Activated CD4-positive, alpha-beta memory T cell treated with anti-CD3 and anti-CD28 coated beads, Interleukin-2, amount 10 ng/mL, durations not matched to agents 7 days and 5 days (primary cell): ENCODE results near the gene C22orf39. TPM values are rescaled to one million over a fixed set of nuclear protein-coding genes. Genes with fewer than 3 reads are reported as not detected.

Experiments
- CTCF ChIA-PET: fragments of 350-600 bp; sonication (Branson Sonifier 250); formaldehyde crosslinking; loops from one replicate; lab custom pipeline; 2021; ENCODE audit warnings: antibody characterized with exemption, inconsistent platforms; lab: Charles Lee
- POLR2A ChIA-PET: fragments of 350-600 bp; sonication (Branson Sonifier 250); formaldehyde crosslinking; loops from one replicate; lab custom pipeline; 2021; ENCODE audit warnings: antibody characterized with exemption; lab: Charles Lee
- DNase-seq: peaks from one replicate; pipeline ENCODE4 v3.0.0-alpha.2; 2020
- H3K27ac Mint-ChIP-seq: one replicate; pipeline ENCODE4 v1.8.0; 2021; ENCODE audit warnings: mild to moderate bottlenecking, mixed read lengths
- H3K27me3 Mint-ChIP-seq: one replicate; pipeline ENCODE4 v1.8.0; 2021; ENCODE audit warnings: mixed read lengths
- H3K36me3 Mint-ChIP-seq: one replicate; pipeline ENCODE4 v1.8.0; 2021; ENCODE audit warnings: low read depth, mixed read lengths
- H3K4me1 Mint-ChIP-seq: one replicate; pipeline ENCODE4 v1.8.0; 2021; ENCODE audit warnings: mixed read lengths
- H3K4me3 Mint-ChIP-seq: one replicate; pipeline ENCODE4 v1.8.0; 2021; ENCODE audit warnings: mild to moderate bottlenecking, mixed read lengths
- H3K9me3 Mint-ChIP-seq: one replicate; pipeline ENCODE4 v1.8.0; 2021; ENCODE audit warnings: mixed read lengths
- total RNA-seq, 2 experiments: library from RNA; stranded (reverse); gene quantifications; one replicate each; pipeline ENCODE4 v1.2.3, GENCODE V29; 2021

C22orf39 gene
- total RNA-seq, 2 experiments from 2014 or later = 31.8 to 32.9 TPM

- peak overlapping the region; percentile 56 for H3K27ac Mint-ChIP-seq
- H3K9me3 Mint-ChIP-seq = no peaks in the 10 kb centered on the region
- POLR2A ChIA-PET = interaction anchor here (1.3 to 7.0 kb wide), 4 partner anchors 12 to 66 kb away, joined by 3 to 113 read pairs (median 32); partner anchors contain the start of genes C22orf39, CDC45 and UFD1
- H3K4me1 Mint-ChIP-seq = peaks cover 29% of the 10 kb centered on the region
- peak overlapping the region; percentile 24 for H3K4me3 Mint-ChIP-seq
- DNase-seq = no peak
- CTCF ChIA-PET = no interaction called here
- H3K27me3 Mint-ChIP-seq = no peaks in the 10 kb centered on the region
- H3K36me3 Mint-ChIP-seq = peaks cover 30% of the 10 kb centered on the region
Measured at GRCh38 chr22:19434401-19434800, 13.1 kb downstream of the C22orf39 start.

GRCh38 chr22:19432133-19432851 is 15.2 kb downstream of the C22orf39 start, which contains the start of gene MRPL40:
Gene MRPL40 (plus strand): TSS chr22:19432545. CDS start chr22:19432555, 10 bp downstream.
- no peaks in the 10 kb centered on the region for H3K27me3 Mint-ChIP-seq
- ChIA-PET POLR2A (interaction anchor here (0.7 to 7.0 kb wide), 14 partner anchors 10 to 287 kb away, joined by 3 to 113 read pairs (median 4); partner anchors contain the start of genes C22orf39, CDC45, CLTCL1 and UFD1), CTCF (interaction anchor here (0.7 to 2.7 kb wide), 4 partner anchors 11 to 197 kb away, joined by 3 to 6 read pairs (median 4); no protein-coding TSS in a partner anchor)
- peaks cover 45% of the 10 kb centered on the region for H3K4me1 Mint-ChIP-seq
- H3K36me3 Mint-ChIP-seq = peaks cover 38% of the 10 kb centered on the region
- no peaks in the 10 kb centered on the region for H3K9me3 Mint-ChIP-seq
- peak within 1 kb of the TSS; percentile 96 for H3K27ac Mint-ChIP-seq
- H3K4me3 Mint-ChIP-seq = peak within 1 kb of the TSS; percentile 91
- peak; percentile 90 for DNase-seq

DNA sequence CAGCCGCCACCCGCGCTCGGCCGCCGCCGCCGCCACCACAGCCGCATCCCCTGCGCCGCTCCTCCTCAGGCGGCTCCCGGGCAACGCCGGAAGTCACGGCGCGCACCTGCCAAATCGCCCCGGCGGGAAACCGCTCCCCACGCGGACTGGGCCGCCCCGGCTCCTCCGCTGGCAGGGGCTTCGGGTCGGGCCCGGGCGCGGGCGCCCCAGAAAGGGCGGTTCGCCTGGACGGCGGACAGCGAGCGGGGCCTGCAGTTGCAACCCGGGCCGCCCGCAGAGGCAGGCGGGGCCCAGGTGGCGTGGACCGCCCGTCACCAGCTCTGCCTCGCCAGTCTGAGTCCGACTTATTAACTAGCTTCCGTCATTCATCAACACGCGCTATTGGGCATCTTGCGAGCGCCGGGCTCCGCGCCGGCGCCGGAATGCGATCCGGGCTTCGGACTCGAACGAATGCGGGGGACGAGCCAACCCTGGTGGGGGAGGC is 15.8 kb downstream of the C22orf39 start, which contains the start of gene HIRA:
TSS of gene HIRA (minus strand) at position 85 of the 484 bp plus-strand sequence. CDS start 257 bp downstream, outside the sequence.
- H3K36me3 Mint-ChIP-seq = peaks cover 43% of the 10 kb centered on the region
- ChIA-PET CTCF (interaction anchor here (0.7 to 2.7 kb wide), 3 partner anchors 11 to 46 kb away, joined by 4 to 6 read pairs (median 5); no protein-coding TSS in a partner anchor), POLR2A (interaction anchor here (0.6 to 7.0 kb wide), 15 partner anchors 10 to 1715 kb away, joined by 3 to 113 read pairs (median 4); partner anchors contain the start of genes C22orf39, CDC45, CLTCL1 and UFD1)
- peak within 1 kb of the TSS; percentile 96 for H3K27ac Mint-ChIP-seq
- H3K4me3 Mint-ChIP-seq = peak within 1 kb of the TSS; percentile 91
- DNase-seq = peak; percentile 88
- H3K9me3 Mint-ChIP-seq = no peaks in the 10 kb centered on the region
- peaks cover 51% of the 10 kb centered on the region for H3K4me1 Mint-ChIP-seq
- H3K27me3 Mint-ChIP-seq = no peaks in the 10 kb centered on the region

- H3K4me3 Mint-ChIP-seq = peak overlapping the region; percentile 89
- no peaks in the 10 kb centered on the region for H3K9me3 Mint-ChIP-seq
- no peaks in the 10 kb centered on the region for H3K27me3 Mint-ChIP-seq
- H3K4me1 Mint-ChIP-seq = peaks cover 57% of the 10 kb centered on the region
- H3K27ac Mint-ChIP-seq = peak overlapping the region; percentile 96
- DNase-seq = peak; percentile 41
- H3K36me3 Mint-ChIP-seq = peaks cover 48% of the 10 kb centered on the region
- ChIA-PET CTCF (interaction anchor here (1.1 to 2.7 kb wide), 3 partner anchors 10 to 47 kb away, joined by 3 to 6 read pairs (median 5); partner anchors contain the start of gene C22orf39), POLR2A (interaction anchor here (0.6 to 7.0 kb wide), 14 partner anchors 10 to 1714 kb away, joined by 3 to 113 read pairs (median 5); partner anchors contain the start of genes C22orf39, CDC45, CLTCL1 and ESS2)
Measured at GRCh38 chr22:19430890-19431541, 16.5 kb downstream of the C22orf39 start.

DNA sequence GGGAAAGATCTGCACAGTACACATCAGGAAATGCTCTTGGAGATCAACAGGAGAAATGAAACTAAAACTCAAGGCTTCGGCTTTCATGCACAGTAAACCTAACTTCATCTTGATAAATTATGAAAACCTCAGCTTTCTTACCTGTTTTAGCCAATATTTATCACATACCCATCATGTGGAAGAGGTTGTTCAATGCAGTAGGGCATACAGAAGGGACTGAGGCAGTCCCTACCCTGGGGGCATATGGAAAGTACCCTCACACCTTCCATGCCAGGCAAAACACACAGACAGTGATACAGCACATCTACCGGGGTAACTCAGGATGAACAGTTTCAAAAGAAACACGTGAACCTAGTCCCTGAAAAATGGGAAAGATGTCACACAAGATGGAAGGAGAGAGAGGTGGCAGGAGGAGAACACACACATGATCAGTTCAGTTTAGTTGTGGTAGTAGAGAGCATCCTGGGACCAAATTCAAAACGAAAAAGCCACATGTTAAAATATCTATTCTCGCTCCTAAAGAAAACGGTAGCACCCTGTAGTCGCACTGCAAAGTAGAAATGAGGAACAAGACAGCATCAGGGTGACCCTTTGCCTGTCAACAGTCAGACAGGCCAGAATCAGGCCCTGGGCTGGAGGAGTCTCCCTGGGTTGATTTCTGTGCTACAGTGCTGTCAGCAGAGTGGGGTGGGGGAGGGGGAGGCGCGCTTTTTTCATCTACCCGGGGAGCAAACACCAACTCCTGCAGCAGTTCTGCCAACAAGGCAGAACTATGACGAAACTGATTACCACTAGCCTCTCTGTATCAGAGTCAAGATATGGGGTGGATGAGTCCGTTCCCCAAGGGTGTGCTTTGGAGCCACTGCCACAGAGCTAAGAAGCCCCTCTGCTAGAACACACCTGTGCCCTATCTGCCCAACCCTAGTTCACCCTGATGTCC is 17.3 kb downstream of the C22orf39 start:
- ChIA-PET CTCF (interaction anchor here (1.1 kb wide), 1 partner anchor 17 kb away, joined by 3 read pairs; the partner anchor contains the start of gene C22orf39), POLR2A (interaction anchor here (0.6 to 7.0 kb wide), 7 partner anchors 8 to 286 kb away, joined by 3 to 113 read pairs (median 5); partner anchors contain the start of genes C22orf39, CDC45, ESS2 and UFD1)
- Mint-ChIP-seq H3K4me1 (peaks cover 59% of the 10 kb centered on the region), H3K36me3 (peaks cover 48% of the 10 kb centered on the region), H3K27ac (peak overlapping the region; percentile 96), H3K9me3 (no peaks in the 10 kb centered on the region), H3K27me3 (no peaks in the 10 kb centered on the region), H3K4me3 (peak overlapping the region; percentile 89)
- peak; percentile 66 for DNase-seq

DNA sequence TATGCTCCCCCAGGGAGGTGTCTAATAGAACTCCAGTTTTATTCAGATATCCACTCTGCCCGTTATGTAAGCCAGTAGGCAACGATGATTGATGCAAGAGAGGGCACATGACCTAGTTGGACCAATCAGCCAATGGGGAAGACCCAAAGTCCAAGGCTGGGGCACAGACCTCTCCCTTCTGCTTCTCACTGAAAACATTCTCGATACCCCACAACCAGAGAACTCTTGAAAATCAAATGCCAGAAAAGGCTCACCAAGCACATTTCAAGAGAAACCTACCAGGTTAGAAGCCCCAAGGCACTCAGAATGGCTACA is 23.4 kb downstream of the C22orf39 start:
- Mint-ChIP-seq H3K36me3 (peaks cover 42% of the 10 kb centered on the region), H3K27ac (no peak overlapping the region), H3K27me3 (no peaks in the 10 kb centered on the region), H3K9me3 (no peaks in the 10 kb centered on the region), H3K4me3 (no peak overlapping the region), H3K4me1 (peaks cover 86% of the 10 kb centered on the region)
- no peak for DNase-seq
- ChIA-PET CTCF (no interaction called here), POLR2A (interaction anchor here (0.6 to 1.0 kb wide), 4 partner anchors 11 to 53 kb away, joined by 3 read pairs; no protein-coding TSS in a partner anchor)

DNA sequence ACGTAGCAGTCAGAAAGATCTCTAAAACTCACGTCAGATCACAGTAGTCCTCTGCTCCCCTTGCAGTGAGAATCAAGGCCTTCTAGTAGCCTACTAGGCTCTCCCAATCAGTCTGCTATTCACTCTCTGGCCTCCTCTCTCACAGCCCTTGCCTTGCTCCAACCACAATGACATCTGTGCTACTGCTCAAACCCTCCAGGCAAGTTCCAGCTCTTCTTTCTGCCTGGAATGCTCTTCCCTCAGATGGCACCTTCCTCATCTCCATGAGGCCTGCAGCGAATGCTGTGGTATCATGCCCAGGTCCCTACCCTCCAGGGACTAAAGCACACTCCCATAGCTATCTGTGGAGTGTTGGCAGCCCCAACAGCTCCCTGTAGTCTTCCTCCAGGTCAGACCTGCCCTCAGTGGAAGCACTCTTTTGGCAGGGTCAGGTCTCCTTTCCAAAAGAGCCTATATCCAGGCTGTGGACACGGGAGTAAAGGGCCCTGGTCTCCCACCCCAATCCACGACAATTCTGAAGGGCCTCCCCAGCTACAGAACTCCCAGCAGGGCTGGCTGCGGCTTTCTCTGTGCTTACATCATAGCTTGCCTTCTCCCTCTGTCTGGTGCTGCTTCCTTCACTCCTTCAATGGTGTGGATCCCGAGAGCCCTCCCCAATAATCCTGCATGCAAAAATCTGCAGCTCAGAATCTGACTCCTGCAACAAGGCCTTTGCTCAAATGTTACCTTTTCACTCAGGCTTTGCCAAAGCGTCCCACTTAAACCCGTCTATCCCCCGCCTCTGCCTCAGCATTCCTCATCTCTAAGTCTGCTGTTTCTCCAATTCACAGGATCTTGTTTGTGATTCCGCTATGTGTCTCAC is 24.8 kb downstream of the C22orf39 start:
- Mint-ChIP-seq H3K9me3 (no peaks in the 10 kb centered on the region), H3K4me3 (no peak overlapping the region)
- POLR2A ChIA-PET = interaction anchor here (0.9 to 4.7 kb wide), 3 partner anchors 9 to 24 kb away, joined by 3 to 82 read pairs (median 3); partner anchors contain the start of genes HIRA and MRPL40

DNA sequence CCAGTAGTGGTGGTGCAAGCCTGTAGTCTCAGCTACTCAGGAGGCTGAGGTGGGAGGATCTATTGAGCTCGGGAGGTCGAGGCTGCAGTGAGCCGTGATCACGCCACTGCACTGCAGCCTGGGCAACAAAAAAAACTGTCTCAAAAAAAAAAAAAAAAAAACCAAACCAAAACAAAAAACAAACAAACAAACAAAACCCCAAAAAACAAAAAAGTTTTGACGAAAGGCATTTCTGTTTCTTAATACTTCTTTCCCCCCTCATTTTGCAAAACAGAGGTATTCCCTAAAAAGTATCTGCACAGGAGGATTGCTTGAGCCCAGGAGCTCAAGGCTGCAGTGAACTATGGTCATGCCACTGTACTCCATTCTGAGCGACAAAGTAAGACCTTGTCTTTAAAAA is 27.2 kb downstream of the C22orf39 start:
- H3K4me3 Mint-ChIP-seq = no peak overlapping the region
- peaks cover 30% of the 10 kb centered on the region for H3K36me3 Mint-ChIP-seq
- no peaks in the 10 kb centered on the region for H3K9me3 Mint-ChIP-seq
- no peaks in the 10 kb centered on the region for H3K27me3 Mint-ChIP-seq
- DNase-seq = no peak
- ChIA-PET CTCF (interaction anchor here (1.4 to 2.6 kb wide), 3 partner anchors 11 to 209 kb away, joined by 4 to 8 read pairs (median 5); partner anchors contain the start of genes HIRA and MRPL40), POLR2A (interaction anchor here (0.7 to 4.7 kb wide), 11 partner anchors 9 to 276 kb away, joined by 3 to 82 read pairs (median 4); partner anchors contain the start of genes C22orf39, CDC45, ESS2 and HIRA)
- peaks cover 77% of the 10 kb centered on the region for H3K4me1 Mint-ChIP-seq
- H3K27ac Mint-ChIP-seq = peak overlapping the region; percentile 87

More for the DNA sequence above, 24.8 kb downstream of the C22orf39 start:
- H3K36me3 Mint-ChIP-seq = peaks cover 40% of the 10 kb centered on the region
- peak overlapping the region; percentile 56 for H3K27ac Mint-ChIP-seq
- DNase-seq = no peak
- CTCF ChIA-PET = interaction anchor here (0.8 to 1.2 kb wide), 2 partner anchors 50 to 57 kb away, joined by 4 read pairs; partner anchors contain the start of gene CDC45
- H3K27me3 Mint-ChIP-seq = no peaks in the 10 kb centered on the region
- H3K4me1 Mint-ChIP-seq = peaks cover 87% of the 10 kb centered on the region

DNA sequence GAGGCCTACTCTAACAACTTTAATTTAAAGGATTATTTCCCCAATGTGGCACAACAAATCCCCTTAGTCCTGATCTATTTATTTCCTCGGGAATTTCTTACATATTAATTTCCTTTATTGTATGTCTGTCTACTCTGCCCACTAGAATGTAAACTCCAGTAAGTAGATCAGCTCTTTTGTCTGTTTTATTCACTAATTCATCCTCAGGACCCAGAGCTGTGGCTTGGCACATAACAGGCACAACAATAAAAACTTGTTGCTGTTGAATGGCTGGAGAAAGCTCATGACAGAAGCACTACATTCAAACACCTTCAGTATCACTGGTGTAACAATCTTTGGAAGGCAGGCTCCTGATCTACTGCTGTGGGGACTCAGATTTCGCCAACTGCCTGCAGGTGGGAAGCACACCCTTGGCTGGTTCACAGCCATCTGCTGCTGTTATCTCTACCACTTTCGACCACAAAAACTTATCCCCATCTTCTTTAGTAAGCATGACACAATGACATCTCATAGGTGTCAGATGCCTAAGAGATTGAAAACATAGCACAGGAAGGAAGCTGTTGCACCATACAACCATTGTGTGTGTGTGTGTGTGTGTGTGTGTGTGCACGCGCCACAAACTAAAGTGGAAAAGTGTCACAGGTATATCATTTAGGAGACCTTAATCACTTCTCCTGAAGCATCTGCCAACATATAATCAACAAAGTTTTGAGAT is 27.9 kb downstream of the C22orf39 start:
- H3K36me3 Mint-ChIP-seq = peaks cover 25% of the 10 kb centered on the region
- ChIA-PET POLR2A (interaction anchor here (0.9 to 4.7 kb wide), 9 partner anchors 9 to 275 kb away, joined by 3 to 82 read pairs (median 4); partner anchors contain the start of genes C22orf39, CDC45, ESS2 and HIRA), CTCF (interaction anchor here (1.6 to 2.6 kb wide), 2 partner anchors 13 to 210 kb away, joined by 4 to 8 read pairs; no protein-coding TSS in a partner anchor)
- peak; percentile 67 for DNase-seq
- H3K27me3 Mint-ChIP-seq = no peaks in the 10 kb centered on the region
- peaks cover 71% of the 10 kb centered on the region for H3K4me1 Mint-ChIP-seq
- peak overlapping the region; percentile 87 for H3K27ac Mint-ChIP-seq
- no peaks in the 10 kb centered on the region for H3K9me3 Mint-ChIP-seq
- peak overlapping the region; percentile 12 for H3K4me3 Mint-ChIP-seq

DNA sequence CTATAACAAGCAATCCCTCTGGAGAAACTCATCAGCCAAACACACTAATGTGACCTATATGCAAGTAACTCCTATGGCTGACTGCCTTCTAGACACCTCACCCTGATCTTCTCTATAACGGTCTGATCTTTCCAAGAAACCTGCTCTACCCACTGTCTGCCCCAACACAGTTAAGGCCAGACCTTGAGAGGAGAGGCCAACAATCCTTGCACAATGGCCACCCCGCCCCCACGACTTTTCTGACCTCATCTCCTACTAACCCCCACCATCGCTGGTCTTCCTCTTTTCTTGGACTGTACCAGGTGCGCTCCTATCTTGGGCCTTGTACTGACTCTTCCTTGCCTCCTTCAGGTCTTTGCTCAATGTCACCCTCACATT is 28.4 kb downstream of the C22orf39 start:
- CTCF ChIA-PET = interaction anchor here (2.6 kb wide), 1 partner anchor 211 kb away, joined by 8 read pairs; no protein-coding TSS in a partner anchor

More for the DNA sequence above, 28.4 kb downstream of the C22orf39 start:
- DNase-seq = peak; percentile 20
- peaks cover 25% of the 10 kb centered on the region for H3K36me3 Mint-ChIP-seq
- H3K27me3 Mint-ChIP-seq = no peaks in the 10 kb centered on the region
- peak overlapping the region; percentile 87 for H3K27ac Mint-ChIP-seq
- H3K4me1 Mint-ChIP-seq = peaks cover 68% of the 10 kb centered on the region
- no peaks in the 10 kb centered on the region for H3K9me3 Mint-ChIP-seq
- POLR2A ChIA-PET = interaction anchor here (1.2 to 4.7 kb wide), 5 partner anchors 8 to 274 kb away, joined by 3 to 82 read pairs (median 10); partner anchors contain the start of genes C22orf39, CDC45, ESS2 and HIRA
- H3K4me3 Mint-ChIP-seq = peak overlapping the region; percentile 12
